ENCODE results near the gene GRID1.
"Not testable (repeated sequence)": the region's sequence is repeated elsewhere in the genome, so short reads cannot be mapped to it uniquely, and the experiment has no call there.

The GRID1 gene

DNA sequence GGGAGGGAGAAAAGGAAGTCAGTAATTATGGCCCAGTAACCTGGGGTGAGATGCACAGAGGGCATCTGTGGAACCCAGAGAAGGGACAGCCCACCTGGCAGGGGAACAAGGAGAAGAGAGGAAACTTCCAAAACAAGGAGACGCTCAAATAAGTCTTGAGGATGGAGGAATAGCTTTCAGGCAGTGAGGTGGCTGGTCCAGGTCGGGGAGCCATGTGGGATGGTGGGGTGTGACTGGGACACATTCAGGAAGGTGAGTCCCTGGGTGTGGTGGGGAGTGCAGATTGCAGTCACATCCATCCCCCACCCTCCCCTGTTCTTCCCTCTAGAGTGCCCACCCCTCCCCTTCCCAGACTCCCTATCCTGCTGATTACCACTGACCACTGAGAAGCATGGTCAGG is 175.4 kb downstream of the GRID1 start:
- no peak for DNase-seq (ENCODE audit: low spot score)

DNA sequence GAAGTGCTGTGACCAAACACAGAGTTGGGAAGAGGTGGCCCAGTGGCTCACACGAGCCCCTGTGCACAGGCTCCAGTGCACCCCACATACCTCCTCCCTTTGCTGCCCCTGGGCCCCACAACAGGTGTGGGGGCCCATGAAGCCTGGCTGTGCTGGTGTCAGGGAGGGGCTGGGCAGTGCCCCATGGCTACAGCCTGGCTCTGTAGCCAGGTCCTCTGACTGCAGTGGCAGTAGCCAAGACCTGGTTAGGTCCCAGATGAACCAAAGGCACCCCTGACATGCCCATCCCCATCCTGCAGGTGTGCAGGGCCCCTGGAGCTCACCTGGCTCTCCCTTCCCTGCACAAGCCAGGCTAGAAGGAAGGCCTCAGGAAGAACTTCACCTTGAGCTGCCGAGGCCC is 176.3 kb downstream of the GRID1 start:
- DNase-seq (ENCODE audit: low spot score) = no peak

DNA sequence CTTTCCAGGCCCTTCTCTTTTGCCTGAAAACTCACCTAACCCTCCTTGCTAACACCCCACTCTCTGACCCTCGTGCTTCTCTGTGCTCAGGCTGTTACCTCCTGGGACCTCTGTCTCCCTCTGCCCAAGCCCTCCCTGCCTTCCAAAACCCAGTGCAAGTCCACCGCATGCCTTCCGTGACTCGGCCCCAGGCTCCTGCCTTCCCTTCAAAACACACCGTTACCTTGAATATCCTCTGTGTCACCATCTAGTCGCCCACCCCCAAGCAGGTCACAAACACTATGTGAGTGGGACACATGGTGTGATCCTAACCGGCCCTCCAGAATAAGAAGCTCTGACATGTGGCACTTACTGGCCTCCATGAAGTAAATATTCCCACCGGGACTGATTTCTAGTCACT is 176.7 kb downstream of the GRID1 start:
- no peak for DNase-seq (ENCODE audit: low spot score)

DNA sequence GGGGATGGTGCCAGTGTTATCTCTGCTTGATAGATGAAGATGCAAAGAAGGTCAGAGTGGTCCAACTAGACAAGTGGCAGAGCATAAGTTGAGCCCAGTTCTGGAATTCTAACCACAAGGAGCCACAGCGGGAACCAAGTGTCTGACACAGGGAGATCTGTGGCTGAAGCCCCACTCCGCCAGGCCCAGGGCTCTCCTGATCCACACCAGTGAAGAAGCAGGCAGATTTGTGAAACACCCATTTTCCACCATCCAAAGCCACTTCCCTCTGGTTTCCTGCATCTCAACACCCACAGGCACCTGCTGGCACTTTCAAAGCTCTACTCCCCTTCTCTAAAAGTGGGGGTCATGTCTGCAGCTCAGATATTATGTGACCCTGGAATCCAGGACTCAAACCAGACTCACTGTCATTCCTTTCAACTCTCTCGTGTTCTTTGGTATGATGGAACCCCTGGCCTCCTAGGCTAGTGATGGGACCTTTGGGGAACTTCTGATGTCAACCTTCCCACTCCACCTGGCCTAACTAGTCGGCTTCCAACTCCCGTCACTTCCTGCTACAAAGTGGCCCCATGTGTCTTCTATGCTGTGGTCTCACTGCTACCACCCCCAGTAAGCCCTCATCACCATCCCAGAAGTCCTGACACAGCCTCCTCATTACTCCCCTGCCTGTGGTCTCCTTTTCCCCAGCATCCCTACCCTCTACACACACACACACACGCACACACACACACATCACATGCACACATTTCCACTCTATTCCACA is 177.6 kb downstream of the GRID1 start:
- no peak for DNase-seq (ENCODE audit: low spot score)

DNA sequence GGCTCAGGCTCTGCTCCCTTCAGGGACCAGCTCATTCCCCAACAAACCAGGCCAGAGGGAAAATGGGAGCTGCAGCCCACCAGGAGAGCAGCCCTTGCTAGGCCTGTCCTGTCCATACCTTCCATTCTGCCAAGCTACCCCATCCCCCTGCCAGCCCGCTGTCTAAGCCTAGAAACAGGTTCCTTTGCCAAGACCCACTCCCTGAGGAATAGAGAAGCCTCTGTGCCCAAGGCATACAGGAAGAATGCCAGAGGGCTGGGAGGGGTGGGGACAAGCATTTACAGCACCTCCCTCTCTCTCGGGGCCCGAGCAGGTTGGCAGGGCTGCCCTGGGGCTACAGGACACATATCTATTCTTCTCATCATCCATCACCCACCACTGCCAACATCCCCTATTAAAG is 178.3 kb downstream of the GRID1 start:
- no peak for DNase-seq (ENCODE audit: low spot score)

DNA sequence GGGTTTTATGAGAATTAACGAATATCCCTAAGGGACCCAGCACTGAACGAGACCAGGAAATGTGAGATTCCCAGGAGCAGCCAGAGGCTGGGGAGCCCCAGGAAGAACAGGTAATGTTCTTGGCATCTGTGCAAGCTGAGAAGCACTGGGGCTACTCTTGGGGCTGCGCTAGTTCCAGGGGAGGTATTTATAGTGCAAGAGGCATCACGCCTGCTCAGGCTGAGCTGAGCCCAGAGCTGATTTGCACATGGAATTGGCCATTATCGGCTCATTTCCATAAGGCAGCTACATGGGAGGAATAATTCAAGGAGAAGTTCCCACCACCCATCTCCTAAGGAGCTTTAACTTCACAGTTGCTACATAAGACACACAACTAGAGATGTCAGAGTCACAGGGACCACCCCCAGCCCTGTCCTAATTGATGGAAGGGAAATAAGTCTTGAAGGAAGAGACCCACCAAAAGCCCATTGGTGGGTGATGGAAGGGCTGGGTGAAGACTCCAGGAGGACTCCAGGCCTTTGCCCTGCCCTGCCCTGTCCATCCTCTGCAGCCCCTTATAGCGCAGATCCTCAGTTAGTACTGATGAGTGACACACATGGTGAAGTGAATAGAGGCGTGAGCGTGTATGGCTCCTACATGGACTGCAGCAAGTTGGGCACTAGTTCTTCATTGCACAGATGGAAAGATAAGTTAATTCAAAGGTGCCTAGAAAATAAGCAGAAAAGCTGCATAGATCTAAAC is 178.9 kb downstream of the GRID1 start:
- DNase-seq (ENCODE audit: low spot score) = no peak

DNA sequence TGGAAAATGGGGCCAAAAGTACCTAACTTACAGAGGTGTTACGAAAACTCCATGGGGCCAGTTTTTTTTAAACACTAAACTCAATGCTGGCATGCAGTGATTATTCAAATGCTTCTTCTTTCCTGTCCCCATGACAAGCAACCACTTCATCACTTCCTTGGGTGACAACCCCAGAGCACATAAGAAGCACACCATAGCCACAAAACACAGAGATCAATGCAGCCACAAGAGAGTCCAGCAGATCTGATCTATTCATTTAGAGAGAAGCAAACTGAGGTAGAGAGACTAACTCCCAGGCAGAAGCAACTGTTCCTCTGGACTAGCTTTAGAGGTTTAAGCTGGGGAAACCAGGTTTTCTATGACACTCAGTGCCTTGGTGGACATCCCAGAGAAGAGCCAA is 180.0 kb downstream of the GRID1 start:
- DNase-seq (ENCODE audit: low spot score) = no peak

DNA sequence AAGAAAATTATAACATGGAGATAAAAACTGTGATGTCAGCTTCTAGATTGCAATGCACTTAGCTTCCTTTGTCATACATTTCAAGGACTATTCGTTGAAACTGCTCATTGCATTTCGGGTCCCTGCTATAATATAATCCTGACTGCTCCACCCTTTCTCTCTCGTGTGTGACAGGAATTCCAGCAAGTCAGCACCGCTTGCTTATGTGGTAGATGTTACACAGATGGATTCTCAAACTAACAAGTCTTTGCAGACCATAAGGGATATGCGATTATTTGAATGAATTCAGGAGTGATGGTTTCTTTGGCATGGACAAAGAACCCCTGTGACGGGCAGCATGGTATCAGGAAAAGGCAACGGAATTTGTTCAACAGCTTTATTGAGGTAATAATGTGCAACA is 184.0 kb downstream of the GRID1 start:
- no peak for DNase-seq (ENCODE audit: low spot score)

DNA sequence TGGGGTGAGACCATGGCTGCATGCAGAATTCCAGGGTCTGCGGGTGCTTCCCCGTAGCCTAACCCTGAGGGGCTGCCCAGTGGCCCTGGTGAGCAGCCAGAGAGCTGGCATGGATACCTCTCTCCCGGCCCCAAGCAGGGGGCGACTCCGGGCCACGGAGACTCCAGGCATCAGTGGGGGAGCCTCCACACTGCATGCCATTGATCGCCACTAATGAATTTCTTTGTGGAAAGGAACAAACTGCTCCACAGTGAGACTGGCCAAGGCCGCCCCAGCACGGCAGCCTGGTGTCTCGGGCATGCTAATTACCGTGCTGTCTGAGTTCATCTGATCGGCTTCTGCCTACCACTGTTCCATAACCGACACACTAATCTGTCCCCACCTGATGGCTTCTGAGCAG is 184.4 kb downstream of the GRID1 start:
- no peak for DNase-seq (ENCODE audit: low spot score)

DNA sequence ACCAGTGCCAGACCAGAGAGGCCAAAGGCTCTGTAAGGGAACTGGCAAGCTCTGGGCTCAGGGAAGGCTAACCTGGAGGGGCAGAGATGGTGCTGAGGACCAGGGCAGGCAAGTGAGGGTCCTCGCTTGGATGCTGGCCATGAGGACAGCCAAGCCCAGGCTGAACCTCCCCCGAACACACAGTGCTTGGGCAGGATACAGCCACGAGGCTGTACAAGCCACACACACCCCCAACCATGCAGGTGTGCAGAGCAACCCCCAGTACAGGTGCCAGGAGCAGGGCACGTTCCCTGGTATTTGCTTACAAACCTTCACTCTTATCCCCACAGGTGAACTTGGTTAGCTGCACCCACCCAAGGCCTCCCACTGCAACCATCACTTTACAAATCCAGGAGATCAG is 185.7 kb downstream of the GRID1 start:
- no peak for DNase-seq (ENCODE audit: low spot score)

DNA sequence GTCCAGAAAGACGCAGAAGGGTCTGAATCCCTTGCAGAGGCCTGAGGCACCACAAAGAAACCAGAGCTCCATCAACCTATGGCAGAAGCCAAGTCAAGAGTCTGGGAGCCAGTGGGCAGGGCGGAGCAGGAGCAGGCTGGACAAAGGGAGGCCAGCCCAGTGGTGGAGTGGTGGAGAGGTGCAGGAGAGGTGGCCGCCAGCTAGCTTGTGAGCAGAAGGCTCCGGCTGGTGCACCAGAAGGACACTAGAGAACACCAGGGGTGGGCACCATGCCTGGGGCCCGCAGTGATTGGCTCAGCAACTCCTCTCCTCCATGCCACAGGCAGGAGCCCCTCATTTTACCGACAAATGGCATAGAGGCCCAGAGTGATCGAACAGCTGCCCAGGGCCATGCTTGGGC is 186.6 kb downstream of the GRID1 start:
- DNase-seq (ENCODE audit: low spot score) = no peak

DNA sequence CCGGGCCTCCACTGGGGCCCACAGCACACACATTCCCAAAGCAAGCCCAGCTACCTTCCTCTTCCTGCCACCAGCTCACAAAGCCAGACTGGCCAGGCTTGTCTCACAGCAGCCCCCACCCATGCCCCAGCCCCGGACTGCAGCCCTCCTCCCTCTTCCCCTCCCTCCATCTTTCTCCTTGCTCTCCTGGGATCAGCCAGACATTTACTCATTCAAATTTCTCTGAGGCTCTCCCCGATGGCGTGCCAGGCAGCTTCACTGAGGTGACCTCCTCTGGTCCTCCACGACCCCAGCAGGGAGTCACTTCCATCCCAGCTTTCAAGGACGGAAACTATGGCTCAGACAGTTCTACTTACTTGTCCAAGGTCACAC is 187.5 kb downstream of the GRID1 start:
- no peak for DNase-seq (ENCODE audit: low spot score)

DNA sequence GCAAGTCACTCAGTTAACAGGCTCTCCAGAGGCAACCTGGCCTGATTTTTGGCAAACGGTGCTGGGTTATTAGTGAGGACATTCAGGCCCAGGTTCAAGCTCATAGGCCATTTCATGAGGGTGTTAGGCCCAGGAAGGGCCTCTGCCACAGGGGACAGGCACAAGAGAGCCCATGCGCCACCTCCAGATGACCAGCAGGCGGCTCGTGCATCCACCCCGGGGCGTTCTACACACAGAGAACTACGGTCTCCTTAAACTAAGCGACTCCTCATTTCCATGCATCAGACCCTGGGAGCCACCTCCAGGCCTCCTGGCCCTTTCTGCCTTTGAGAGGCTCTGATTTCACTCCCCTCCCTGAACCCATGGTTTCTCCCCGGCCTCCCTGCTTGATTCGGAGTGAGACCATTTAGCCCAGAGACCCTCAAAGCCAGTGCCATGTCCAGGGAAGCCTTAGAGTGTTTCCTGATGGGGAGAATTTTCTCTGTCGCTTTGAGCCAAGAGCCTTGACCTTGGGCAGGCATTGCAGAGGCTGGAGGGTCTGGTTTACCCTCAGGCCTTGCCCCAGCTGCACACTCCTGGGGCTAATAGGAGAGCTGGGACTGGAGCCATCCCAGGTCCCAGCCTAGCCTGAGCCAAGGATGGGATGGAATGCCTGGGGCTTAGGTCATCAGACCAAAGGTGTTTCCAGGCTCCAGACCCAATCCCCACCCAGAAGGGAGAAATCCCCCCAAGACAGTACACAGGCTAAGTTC is 188.0 kb downstream of the GRID1 start:
- peak; percentile 67 for DNase-seq (ENCODE audit: low spot score)

DNA sequence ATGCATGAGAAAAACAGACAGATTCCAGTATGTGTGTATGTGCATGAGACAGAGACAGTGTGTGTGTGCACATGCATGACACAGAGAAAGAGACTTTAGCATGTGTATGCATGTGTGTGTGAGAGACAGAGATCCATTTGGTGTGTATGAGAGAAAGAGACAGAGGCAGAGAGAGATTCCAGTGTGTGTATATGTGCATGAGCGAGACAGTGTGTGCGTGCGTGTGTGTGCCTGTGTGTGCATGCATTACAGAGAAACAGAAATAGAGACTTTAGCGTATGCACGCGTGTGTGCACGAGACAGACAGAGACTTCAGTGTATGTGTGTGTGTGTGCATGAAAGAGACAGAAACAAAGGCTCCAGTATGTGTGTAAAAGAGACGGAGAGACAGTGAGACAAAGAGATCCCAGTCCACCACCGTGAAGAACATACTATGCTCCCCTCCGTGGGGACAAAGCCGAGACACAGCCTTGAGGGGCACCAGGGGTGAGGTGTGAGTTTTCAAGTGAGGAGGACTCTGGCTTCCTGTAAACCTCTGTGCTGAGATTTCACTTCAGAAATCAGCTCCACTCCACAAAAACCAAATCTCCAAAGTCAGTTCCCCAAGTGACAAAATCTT is 188.9 kb downstream of the GRID1 start:
- DNase-seq (ENCODE audit: low spot score) = no peak

DNA sequence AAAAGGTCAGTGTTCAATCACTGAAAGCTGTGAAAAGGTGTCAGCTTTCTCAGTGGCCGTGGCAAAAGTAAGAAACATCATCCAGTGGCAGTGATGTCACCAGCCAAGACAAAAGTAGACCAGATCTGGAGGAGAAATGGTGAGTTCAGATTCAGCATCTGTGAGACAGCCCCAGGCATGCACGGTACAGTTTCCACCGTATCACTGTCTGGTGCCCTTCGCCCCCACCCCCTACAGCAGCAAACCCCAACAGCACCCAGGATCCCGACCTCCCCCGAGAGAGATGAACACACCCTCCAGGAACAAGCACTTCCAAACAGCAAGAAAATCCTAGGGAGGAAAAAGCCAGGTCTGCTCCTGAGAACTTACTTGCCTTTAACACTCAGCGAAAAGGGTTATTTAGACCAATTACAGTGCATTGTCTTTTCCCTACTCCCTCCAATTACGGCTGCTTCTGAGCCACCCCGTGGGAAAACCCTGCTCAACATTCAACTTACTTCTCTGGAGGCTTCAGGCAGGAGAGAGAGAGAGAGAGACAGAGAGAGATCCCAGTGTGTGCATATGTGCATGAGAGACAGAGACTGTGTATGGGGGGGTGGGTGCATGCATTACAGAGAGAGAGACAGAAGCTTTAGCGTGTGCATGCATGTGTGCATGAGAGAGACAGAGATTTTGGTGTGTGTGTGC is 189.6 kb downstream of the GRID1 start:
- no peak for DNase-seq (ENCODE audit: low spot score)

DNA sequence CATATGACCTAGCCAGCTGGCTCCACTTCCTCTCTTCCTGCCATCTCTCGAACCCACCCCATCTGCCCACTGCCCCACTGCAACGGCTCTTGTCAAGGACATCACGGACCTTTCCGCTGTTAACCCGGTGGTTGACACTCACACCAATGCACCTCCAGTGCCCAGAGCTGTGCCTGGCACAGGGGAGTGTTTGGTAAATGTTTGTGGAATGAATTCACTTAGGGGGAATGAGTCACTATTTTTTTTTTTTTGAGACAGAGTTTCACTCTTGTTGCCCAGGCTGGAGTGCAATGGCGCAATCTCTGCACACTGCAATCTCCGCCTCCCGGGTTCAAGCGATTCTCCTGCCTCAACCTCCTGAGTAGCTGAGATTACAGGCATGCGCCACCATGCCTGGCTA is 191.1 kb downstream of the GRID1 start:
- not testable (repeated sequence) for DNase-seq (ENCODE audit: low spot score)

DNA sequence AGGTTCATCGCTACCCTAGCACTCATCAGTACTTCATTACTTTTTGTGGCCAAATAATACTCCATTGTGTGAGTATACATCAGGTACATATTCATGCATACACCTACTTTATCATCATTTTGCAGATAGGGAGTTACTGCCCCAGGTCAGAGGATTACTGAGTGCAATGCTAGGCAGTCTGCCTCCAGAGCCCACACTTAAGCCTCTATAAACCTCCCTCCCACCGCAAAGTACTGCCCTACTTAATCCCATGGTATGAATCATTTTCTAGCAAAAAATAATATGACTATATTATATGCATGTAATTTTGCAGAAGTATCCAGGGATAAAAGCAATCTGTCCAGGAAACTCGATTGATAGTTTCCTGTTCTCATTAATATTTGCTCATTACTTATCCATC is 194.3 kb downstream of the GRID1 start:
- no peak for DNase-seq (ENCODE audit: low spot score)

DNA sequence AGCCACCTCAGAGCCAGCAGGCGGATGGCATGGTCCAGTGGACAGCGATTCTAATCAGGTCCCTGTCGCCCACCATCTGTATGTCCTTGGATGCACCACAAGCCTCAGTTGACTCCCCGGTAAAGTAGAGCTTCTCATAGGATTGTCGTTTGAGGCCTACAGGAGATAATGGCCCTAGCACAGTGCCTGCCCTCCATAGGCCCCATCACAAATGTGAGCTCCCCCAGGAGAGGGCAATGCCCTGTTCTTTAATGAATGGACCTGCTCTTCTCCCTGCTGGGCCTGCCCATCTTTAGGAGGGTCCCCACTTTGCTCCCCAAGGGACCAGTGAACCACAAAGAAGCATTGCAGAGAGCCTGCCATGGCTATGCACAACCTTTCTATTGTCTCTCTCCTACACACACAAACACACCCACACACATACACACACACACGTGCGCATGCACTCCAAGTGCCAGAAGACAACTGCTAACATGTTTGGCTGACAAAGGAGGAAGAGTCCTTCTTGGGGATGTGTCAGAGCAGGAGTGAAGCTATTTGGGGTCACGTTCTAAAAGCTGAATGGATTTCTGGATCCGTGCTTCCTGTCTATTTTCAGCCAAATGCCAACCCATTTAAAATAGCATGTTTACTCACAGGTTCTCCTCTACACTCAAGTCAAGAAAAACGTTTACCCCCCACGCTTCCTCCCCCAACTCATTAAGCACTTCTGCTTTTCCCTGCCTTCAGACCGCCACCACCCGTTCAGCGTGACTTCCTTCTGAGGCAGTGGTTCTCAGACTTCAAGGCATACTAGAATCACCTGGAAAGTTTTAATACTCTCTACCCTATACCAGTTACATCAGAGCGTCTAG is 196.1 kb downstream of the GRID1 start:
- no peak for DNase-seq (ENCODE audit: low spot score)

DNA sequence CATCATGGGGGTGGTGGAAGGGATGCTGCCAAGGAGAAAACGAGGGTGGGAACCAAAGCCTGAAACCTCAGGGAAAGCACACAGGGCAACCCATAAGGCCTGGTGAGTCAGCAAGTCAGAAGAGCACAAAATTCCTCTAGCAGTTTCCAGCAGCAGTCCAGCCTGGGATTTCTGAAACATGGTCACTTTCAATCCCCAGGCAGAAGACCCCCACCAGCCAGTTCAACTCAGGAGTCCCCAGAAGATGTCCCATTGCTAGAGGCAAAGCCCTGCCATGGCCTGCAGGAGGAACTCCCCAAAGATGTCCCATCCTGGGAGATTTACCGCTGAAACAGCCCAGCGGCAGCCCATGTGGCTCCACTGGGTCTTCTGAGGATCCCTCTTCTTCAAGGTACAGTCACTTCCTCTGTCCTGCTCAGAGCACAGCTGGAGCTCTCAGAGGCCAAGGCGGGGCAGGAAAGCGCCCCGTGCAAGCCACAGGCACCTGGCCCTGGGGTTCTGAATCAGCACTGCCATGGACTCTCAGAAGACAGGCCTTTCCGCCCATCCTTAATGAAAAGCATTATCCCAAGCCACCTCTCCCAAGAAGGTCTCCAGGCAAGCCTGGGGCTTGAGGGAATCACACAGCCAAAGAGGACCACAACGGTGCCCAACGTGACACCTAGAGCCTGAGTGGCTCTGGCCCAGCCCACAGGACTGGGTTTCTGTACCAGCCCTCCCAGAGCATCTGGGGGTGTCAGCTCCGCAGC is 196.9 kb downstream of the GRID1 start:
- DNase-seq (ENCODE audit: low spot score) = no peak

DNA sequence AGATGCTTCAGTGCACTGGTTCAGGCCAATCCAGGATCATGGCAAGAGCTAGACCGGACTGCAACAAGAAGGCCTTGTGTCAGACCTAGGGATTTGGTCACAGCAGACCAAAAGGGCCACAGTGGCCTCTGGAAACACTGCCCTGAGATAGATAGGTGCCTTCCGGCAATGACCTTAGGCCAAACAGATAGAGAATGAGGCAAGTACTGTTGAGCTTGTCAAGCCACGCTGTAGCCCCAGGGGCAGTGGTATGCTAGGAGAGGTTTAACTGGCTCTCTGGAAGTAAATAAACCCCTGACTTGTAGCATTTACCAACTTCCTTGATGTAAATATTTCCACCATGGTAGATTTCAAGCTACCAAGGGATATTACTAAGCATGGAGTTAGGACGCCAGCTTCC is 197.5 kb downstream of the GRID1 start:
- DNase-seq (ENCODE audit: low spot score) = no peak

Data from HuH-7 (cell line).